B cell (primary cell): Measurements from ENCODE around the gene MGAT5.

Source experiments
- CTCF ChIP-seq: fragments of 200-600 bp; IDR thresholded peaks from one replicate; pipeline ENCODE4 v1.8.0; 2022; ENCODE audit warnings: antibody characterized with exemption, mild to moderate bottlenecking
- EZH2 ChIP-seq: IDR thresholded peaks from 2 replicates; pipeline ENCODE4 v1.6.1; 2012; ENCODE audit warnings: borderline replicate concordance, low read depth, mild to moderate bottlenecking, moderate library complexity, low read length; ENCODE audit not compliant: insufficient read depth, poor library complexity, severe bottlenecking

- TF ChIP-seq CTCF (no peak), EZH2 (no peak)
Measured at GRCh38 chr2:134259571-134259970, 5.7 kb downstream of the MGAT5 start.
